GM23338 (cell line): ENCODE data around the gene PPARD.

ENCODE experiments used
- EZH2 ChIP-seq: fragments of 200-600 bp; sonication (generic); IDR thresholded peaks from one replicate; pipeline ENCODE4 v1.8.0; 2017; ENCODE audit warnings: antibody characterized with exemption, mild to moderate bottlenecking, low read depth; ENCODE audit not compliant: unreplicated experiment
- EZH2phosphoT487 ChIP-seq: fragments of 200-600 bp; sonication (generic); IDR thresholded peaks from one replicate; pipeline ENCODE4 v1.8.1; 2018; ENCODE audit warnings: antibody characterized with exemption; ENCODE audit not compliant: unreplicated experiment
- JUNB ChIP-seq: IDR thresholded peaks from one replicate; pipeline ENCODE4 v1.6.1; 2016; ENCODE audit warnings: antibody characterized with exemption; ENCODE audit not compliant: unreplicated experiment
- POLR2AphosphoS5 ChIP-seq: IDR thresholded peaks from 2 replicates; pipeline ENCODE4 v1.6.1; 2016; ENCODE audit warnings: antibody characterized with exemption, low read depth
- ZNF114 ChIP-seq: fragments of 250-450 bp; sonication (Bioruptor Pico); IDR thresholded peaks from 2 replicates; pipeline ENCODE4 v1.5.0; 2020; ENCODE audit warnings: mild to moderate bottlenecking, moderate library complexity
- TF ChIP-seq, protein P1 (sequence below), 2 experiments: fragments of 200-600 bp in 1 of 2; sonication (generic) in 1 of 2; conservative IDR thresholded peaks; 2 replicates each; pipeline versions ENCODE4 v1.5.1 to v1.6.1; 2016 to 2017; ENCODE audit warnings: antibody characterized with exemption in 2 of 2, low read depth in 2 of 2, mild to moderate bottlenecking in 2 of 2, moderate library complexity in 1 of 2
- TF ChIP-seq, protein P2 (sequence below): IDR thresholded peaks from one replicate; pipeline ENCODE4 v1.6.1; 2018; ENCODE audit warnings: antibody characterized with exemption; ENCODE audit not compliant: unreplicated experiment

DNA sequence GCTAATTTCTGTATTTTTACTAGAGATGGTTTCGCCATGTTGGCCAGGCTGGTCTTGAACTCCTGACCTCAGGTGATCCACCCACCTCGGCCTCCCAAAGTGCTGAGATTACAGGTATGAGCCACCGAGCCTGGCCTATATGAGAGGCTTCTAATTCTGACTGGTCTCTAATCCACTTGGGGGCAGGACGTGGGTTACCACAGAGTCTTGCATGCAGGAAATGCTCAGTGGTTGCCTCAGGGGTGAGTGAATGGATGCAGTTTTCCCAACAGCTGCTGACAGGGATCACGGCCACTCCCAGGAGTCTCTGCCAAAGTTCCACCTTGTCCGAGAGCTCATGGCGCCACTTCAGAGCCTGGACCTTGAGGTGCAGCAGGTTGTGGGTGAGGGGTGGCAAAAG is 103.3 kb downstream of the PPARD start:
- TF ChIP-seq, protein P1, sequence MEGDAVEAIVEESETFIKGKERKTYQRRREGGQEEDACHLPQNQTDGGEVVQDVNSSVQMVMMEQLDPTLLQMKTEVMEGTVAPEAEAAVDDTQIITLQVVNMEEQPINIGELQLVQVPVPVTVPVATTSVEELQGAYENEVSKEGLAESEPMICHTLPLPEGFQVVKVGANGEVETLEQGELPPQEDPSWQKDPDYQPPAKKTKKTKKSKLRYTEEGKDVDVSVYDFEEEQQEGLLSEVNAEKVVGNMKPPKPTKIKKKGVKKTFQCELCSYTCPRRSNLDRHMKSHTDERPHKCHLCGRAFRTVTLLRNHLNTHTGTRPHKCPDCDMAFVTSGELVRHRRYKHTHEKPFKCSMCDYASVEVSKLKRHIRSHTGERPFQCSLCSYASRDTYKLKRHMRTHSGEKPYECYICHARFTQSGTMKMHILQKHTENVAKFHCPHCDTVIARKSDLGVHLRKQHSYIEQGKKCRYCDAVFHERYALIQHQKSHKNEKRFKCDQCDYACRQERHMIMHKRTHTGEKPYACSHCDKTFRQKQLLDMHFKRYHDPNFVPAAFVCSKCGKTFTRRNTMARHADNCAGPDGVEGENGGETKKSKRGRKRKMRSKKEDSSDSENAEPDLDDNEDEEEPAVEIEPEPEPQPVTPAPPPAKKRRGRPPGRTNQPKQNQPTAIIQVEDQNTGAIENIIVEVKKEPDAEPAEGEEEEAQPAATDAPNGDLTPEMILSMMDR (conservative IDR thresholded peaks at IDR 0.05; ENCODE audit: low read depth in 2 of 2) = no peak
- TF ChIP-seq POLR2AphosphoS5 (no peak), EZH2 (no peak), JUNB (no peak), EZH2phosphoT487 (no peak), ZNF114 (CRISPR knock-in tag) (no peak)
- TF ChIP-seq, protein P2, sequence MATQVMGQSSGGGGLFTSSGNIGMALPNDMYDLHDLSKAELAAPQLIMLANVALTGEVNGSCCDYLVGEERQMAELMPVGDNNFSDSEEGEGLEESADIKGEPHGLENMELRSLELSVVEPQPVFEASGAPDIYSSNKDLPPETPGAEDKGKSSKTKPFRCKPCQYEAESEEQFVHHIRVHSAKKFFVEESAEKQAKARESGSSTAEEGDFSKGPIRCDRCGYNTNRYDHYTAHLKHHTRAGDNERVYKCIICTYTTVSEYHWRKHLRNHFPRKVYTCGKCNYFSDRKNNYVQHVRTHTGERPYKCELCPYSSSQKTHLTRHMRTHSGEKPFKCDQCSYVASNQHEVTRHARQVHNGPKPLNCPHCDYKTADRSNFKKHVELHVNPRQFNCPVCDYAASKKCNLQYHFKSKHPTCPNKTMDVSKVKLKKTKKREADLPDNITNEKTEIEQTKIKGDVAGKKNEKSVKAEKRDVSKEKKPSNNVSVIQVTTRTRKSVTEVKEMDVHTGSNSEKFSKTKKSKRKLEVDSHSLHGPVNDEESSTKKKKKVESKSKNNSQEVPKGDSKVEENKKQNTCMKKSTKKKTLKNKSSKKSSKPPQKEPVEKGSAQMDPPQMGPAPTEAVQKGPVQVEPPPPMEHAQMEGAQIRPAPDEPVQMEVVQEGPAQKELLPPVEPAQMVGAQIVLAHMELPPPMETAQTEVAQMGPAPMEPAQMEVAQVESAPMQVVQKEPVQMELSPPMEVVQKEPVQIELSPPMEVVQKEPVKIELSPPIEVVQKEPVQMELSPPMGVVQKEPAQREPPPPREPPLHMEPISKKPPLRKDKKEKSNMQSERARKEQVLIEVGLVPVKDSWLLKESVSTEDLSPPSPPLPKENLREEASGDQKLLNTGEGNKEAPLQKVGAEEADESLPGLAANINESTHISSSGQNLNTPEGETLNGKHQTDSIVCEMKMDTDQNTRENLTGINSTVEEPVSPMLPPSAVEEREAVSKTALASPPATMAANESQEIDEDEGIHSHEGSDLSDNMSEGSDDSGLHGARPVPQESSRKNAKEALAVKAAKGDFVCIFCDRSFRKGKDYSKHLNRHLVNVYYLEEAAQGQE = no peak
